ENCODE data around the gene CD1D. TPM values are rescaled to one million over a fixed set of nuclear protein-coding genes. Genes with fewer than 3 reads are reported as not detected.

Gene CD1D
- polyA plus RNA-seq: 1 to 10 TPM in 2 of 3 donors, not detected in 1; 2.9 to 8.7 TPM

DNA sequence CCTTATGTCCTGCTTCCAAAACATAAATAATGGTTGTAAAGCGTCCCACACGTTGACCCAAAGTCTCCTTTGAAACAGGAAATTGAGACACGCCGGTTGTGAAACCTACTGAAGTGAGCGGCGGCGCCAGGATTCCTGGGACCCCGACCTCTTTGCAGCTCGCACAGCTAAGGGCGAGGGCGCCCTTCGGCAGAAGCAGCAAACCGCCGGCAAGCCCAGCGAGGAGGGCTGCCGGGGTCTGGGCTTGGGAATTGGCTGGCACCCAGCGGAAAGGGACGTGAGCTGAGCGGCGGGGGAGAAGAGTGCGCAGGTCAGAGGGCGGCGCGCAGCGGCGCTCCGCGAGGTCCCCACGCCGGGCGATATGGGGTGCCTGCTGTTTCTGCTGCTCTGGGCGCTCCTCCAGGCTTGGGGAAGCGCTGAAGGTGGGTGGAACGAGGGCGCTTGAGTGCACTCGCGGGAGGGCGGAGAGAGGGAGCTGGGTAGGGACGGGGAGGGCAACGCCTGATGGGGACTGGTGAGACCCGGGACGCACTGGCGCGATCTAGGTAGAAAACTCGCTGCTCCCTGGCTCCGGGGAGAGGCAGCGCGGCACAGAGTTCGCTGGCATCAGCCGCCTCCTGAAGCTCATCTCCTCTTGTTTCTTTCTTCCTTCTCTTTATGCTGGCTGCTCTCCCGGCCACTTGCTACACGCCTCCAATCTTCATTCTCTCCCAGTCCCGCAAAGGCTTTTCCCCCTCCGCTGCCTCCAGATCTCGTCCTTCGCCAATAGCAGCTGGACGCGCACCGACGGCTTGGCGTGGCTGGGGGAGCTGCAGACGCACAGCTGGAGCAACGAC is at the start of gene CD1D:
Gene CD1D, plus strand, starts transcription at position 155 of the 836 bp plus-strand sequence. Its CDS starts 207 bp downstream, at position 362.
- no peak for DNase-seq
- Mint-ChIP-seq H3K9me3 (peaks cover 0 to 9% (median 0%) of the 10 kb centered on the region in 6 donors), H3K27me3 (ENCODE audit: low read depth in 3 of 3) (peaks cover 15 to 36% (median 24%) of the 10 kb centered on the region in 3 donors), H3K27ac (no peak within 1 kb of the TSS), H3K4me1 (peaks cover 10 to 15% of the 10 kb centered on the region in 2 donors), H3K4me3 (peak within 1 kb of the TSS in 4 of 5 donors; percentile 23 to 56 (median 46)), H3K36me3 (peaks cover 0 to 3% (median 0%) of the 10 kb centered on the region in 3 donors)

GRCh38 chr1:158131217-158131616 is 49.5 kb upstream of the CD1D start:
- Mint-ChIP-seq H3K4me1 (peaks cover 0 to 8% of the 10 kb centered on the region in 2 donors), H3K9me3 (no peaks in the 10 kb centered on the region), H3K4me3 (no peak overlapping the region), H3K36me3 (no peaks in the 10 kb centered on the region), H3K27me3 (ENCODE audit: low read depth in 3 of 3) (peaks cover 3 to 12% (median 10%) of the 10 kb centered on the region in 3 donors), H3K27ac (no peak overlapping the region)
- DNase-seq: no peak

- Mint-ChIP-seq H3K9me3 (peaks cover 0 to 1% (median 0%) of the 10 kb centered on the region in 6 donors), H3K4me3 (no peak overlapping the region), H3K36me3 (no peaks in the 10 kb centered on the region), H3K27me3 (ENCODE audit: low read depth in 3 of 3) (peaks cover 0 to 5% (median 0%) of the 10 kb centered on the region in 3 donors), H3K4me1 (no peaks in the 10 kb centered on the region), H3K27ac (peak overlapping the region in 1 of 6 donors; percentile 31)
- DNase-seq: no peak
Observed at GRCh38 chr1:158140764-158141192, 39.9 kb upstream of the CD1D start.

- no peak for DNase-seq
- no peak overlapping the region for H3K4me3 Mint-ChIP-seq
- H3K27me3 Mint-ChIP-seq (ENCODE audit: low read depth in 3 of 3): peaks cover 4 to 13% (median 10%) of the 10 kb centered on the region in 3 donors
- H3K4me1 Mint-ChIP-seq: peaks cover 16 to 33% of the 10 kb centered on the region in 2 donors
- no peaks in the 10 kb centered on the region for H3K9me3 Mint-ChIP-seq
- H3K36me3 Mint-ChIP-seq: no peaks in the 10 kb centered on the region
- no peak overlapping the region for H3K27ac Mint-ChIP-seq
Observed at GRCh38 chr1:158145173-158145719, 35.4 kb upstream of the CD1D start.

- Mint-ChIP-seq H3K4me1 (peaks cover 23 to 40% of the 10 kb centered on the region in 2 donors), H3K9me3 (no peaks in the 10 kb centered on the region), H3K27ac (no peak overlapping the region), H3K4me3 (no peak overlapping the region), H3K27me3 (ENCODE audit: low read depth in 3 of 3) (peaks cover 6 to 15% (median 8%) of the 10 kb centered on the region in 3 donors), H3K36me3 (no peaks in the 10 kb centered on the region)
- DNase-seq: no peak
Observed at GRCh38 chr1:158146165-158146564, 34.5 kb upstream of the CD1D start.

DNA sequence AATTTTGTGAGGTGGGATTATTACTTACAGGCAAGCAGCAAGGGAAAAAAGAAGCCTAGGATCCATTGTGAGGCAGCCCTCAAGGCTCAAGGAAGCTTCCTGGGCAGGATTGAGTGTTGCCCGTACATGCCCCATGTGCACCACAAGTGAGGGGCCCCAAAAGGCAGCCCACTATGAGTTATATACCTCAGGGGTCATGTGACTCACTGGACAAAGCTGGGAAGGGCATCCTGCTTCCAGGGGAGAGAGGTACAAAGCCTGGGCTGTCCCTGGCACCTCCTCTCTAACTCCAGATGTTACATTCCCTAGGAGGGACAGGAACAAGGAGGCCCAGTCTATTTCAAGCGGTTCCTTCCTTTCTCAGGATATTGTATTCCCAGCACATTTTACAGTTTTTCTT is 34.0 kb upstream of the CD1D start:
- Mint-ChIP-seq H3K27me3 (ENCODE audit: low read depth in 3 of 3) (peaks cover 6 to 15% (median 7%) of the 10 kb centered on the region in 3 donors), H3K27ac (no peak overlapping the region), H3K36me3 (no peaks in the 10 kb centered on the region), H3K9me3 (no peaks in the 10 kb centered on the region), H3K4me3 (no peak overlapping the region), H3K4me1 (peaks cover 23 to 40% of the 10 kb centered on the region in 2 donors)
- DNase-seq: no peak

GRCh38 chr1:158147401-158147800 is 33.3 kb upstream of the CD1D start:
- Mint-ChIP-seq H3K27ac (peak overlapping the region in 4 of 6 donors; percentile 13 to 57 (median 44)), H3K4me1 (peaks cover 23 to 40% of the 10 kb centered on the region in 2 donors), H3K9me3 (no peaks in the 10 kb centered on the region), H3K36me3 (no peaks in the 10 kb centered on the region), H3K27me3 (ENCODE audit: low read depth in 3 of 3) (peaks cover 6 to 15% (median 7%) of the 10 kb centered on the region in 3 donors), H3K4me3 (peak overlapping the region in 1 of 5 donors; percentile 3)
- DNase-seq: no peak

DNA sequence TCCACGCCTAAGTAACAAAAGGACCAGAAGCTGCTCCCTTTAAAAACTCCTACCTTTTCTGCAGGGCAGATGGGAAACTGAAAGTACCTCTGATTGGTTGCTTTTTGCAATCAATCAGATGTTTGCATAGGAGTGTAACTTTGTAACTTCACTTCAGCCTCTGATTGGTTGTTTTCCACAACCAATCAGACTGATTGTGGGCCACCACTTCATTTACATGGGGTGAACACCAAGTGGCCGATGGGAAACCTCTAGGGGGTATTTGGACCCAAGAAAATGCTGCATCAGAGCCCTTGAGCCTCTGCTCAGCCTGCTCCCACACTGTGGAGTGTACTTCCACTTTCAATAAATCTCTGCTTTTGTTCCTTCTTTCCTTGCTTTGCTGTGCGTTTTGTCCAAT is 32.8 kb upstream of the CD1D start:
- Mint-ChIP-seq H3K36me3 (no peaks in the 10 kb centered on the region), H3K9me3 (no peaks in the 10 kb centered on the region), H3K27ac (peak overlapping the region in 3 of 6 donors; percentile 25 to 87 (median 86)), H3K4me1 (peaks cover 23 to 40% of the 10 kb centered on the region in 2 donors), H3K4me3 (peak overlapping the region in 3 of 5 donors; percentile 15 to 94 (median 31)), H3K27me3 (ENCODE audit: low read depth in 3 of 3) (peaks cover 7 to 15% (median 8%) of the 10 kb centered on the region in 3 donors)
- no peak for DNase-seq

DNA sequence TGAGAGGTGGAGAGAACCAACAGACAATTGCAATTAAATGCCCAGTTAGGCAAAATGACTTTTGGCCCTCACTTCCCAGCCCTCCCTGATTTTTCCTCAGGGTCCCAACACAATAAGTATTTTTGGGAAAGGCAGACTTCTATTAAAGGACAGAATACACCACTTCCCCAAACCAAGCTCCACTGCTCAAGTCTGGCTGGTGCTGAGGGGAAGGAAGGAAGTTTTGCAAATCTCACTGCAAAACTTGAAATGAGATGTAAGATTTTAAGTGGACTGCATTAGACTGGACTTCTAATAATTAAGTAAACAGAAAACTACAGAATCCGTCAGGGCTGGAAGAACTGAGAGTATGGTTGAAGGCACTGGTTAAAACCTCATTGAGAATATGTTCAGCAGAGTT is 32.2 kb upstream of the CD1D start:
- no peaks in the 10 kb centered on the region for H3K9me3 Mint-ChIP-seq
- peaks cover 7 to 15% (median 8%) of the 10 kb centered on the region in 3 donors for H3K27me3 Mint-ChIP-seq (ENCODE audit: low read depth in 3 of 3)
- H3K4me1 Mint-ChIP-seq: peaks cover 23 to 40% of the 10 kb centered on the region in 2 donors
- no peaks in the 10 kb centered on the region for H3K36me3 Mint-ChIP-seq
- DNase-seq: no peak
- H3K27ac Mint-ChIP-seq: peak overlapping the region; percentile 62 to 87 (median 72)
- H3K4me3 Mint-ChIP-seq: peak overlapping the region; percentile 91 to 96 (median 95)

DNA sequence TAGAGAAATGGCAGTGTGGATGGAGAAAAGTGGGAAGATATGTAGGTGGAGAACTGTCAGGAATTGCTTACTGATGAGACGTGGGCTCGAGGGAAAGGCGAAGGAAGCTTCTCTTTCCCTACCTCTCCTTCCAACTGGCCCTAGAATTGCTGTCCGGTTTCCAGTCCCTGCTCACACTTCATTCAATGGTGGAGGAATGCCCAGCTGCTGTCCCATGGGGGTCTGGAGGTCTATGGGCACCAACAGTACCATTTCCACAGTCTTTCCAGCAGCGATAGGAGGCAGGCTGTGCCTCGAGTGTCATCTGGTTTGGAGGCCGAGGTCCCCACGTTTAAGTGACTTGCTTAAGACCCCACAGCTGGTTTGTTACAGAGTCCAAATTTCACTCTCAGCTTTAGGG is 31.5 kb upstream of the CD1D start:
- Mint-ChIP-seq H3K9me3 (no peaks in the 10 kb centered on the region), H3K36me3 (no peaks in the 10 kb centered on the region), H3K27me3 (ENCODE audit: low read depth in 3 of 3) (peaks cover 7 to 16% (median 8%) of the 10 kb centered on the region in 3 donors), H3K4me1 (peaks cover 23 to 40% of the 10 kb centered on the region in 2 donors), H3K4me3 (peak overlapping the region; percentile 91 to 96 (median 95)), H3K27ac (peak overlapping the region; percentile 62 to 93 (median 90))
- DNase-seq: no peak

DNA sequence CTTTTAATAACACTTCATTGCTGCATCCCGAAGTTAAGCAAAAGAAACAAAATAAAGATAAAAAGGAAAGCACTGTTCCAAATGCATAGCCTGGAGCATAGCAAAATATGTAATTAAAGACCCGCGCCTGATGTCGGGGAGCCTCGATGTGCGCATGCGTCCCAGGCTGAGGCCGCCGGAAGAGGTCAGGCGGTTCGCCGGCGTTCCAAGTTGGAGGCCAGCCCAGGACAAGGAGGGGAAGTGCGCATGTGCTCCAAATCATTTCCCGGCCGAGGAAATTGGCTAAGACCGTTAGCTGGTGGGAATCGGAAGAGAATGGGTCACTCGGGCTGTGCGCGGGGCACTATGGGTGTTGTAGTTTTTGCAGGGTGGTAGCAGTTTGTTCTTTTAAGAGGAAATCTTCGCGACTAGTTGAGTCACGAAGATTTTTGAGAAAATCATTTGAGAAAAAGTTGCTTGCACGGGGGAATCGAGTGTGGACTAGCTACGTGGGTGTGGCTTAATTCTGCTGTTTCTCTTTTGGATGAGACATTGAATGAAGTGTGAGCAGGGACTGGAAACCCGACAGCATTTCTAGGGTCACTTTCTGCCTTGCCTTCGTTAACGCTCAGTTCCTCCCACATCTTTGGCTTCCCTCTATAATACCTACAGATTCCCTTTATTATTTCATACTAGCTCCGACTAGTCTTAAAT is 31.0 kb upstream of the CD1D start:
- peak; percentile 66 to 69 (median 68) for DNase-seq
- Mint-ChIP-seq H3K36me3 (no peaks in the 10 kb centered on the region), H3K27me3 (ENCODE audit: low read depth in 3 of 3) (peaks cover 7 to 16% (median 8%) of the 10 kb centered on the region in 3 donors), H3K27ac (peak overlapping the region; percentile 62 to 93 (median 90)), H3K4me1 (peaks cover 23 to 40% of the 10 kb centered on the region in 2 donors), H3K4me3 (peak overlapping the region; percentile 91 to 96 (median 95)), H3K9me3 (no peaks in the 10 kb centered on the region)

GRCh38 chr1:158150523-158150922 is 30.2 kb upstream of the CD1D start:
- no peaks in the 10 kb centered on the region for H3K36me3 Mint-ChIP-seq
- H3K27ac Mint-ChIP-seq: peak overlapping the region; percentile 4 to 93 (median 74)
- peak overlapping the region; percentile 91 to 96 (median 95) for H3K4me3 Mint-ChIP-seq
- no peak for DNase-seq
- peaks cover 8 to 16% (median 11%) of the 10 kb centered on the region in 3 donors for H3K27me3 Mint-ChIP-seq (ENCODE audit: low read depth in 3 of 3)
- no peaks in the 10 kb centered on the region for H3K9me3 Mint-ChIP-seq
- H3K4me1 Mint-ChIP-seq: peaks cover 23 to 40% of the 10 kb centered on the region in 2 donors

DNA sequence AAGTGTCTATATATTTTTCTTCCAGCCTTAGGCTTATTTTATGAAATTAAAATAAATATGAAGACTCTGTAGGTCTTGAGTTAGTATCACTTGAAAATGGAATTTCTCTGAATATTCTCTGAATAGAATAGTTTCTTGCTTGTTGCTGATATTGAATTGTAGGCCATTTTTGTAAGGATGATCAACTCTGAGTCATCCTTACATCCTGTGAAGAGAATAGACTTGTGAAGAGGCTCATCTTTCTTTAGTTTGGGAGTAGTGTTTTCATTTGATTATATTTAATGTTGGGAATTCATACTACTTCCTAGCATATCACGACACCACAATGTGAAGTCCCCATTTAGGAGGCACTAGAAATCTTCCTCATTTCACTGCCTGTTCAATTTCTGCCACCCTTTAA is 27.5 kb upstream of the CD1D start:
- H3K9me3 Mint-ChIP-seq: no peaks in the 10 kb centered on the region
- H3K4me1 Mint-ChIP-seq: peaks cover 21 to 28% of the 10 kb centered on the region in 2 donors
- DNase-seq: no peak
- no peaks in the 10 kb centered on the region for H3K36me3 Mint-ChIP-seq
- H3K27ac Mint-ChIP-seq: no peak overlapping the region
- peaks cover 8 to 15% (median 14%) of the 10 kb centered on the region in 3 donors for H3K27me3 Mint-ChIP-seq (ENCODE audit: low read depth in 3 of 3)
- no peak overlapping the region for H3K4me3 Mint-ChIP-seq

All from immature natural killer cell (primary cell).